HG03103 (cell line): ENCODE results near the gene ZNF460.

ENCODE experiments used
- ATAC-seq: cut with Tn5 transposase; IDR thresholded peaks from one replicate; pipeline ENCODE4 v1.9.1; 2021; ENCODE audit warnings: low read depth; ENCODE audit not compliant: unreplicated experiment

Gene ZNF460

GRCh38 chr19:57279418-57280164, 694 bp upstream of the ZNF460 start:
- peak; percentile 60 for ATAC-seq

GRCh38 chr19:57280962-57281400, 696 bp downstream of the ZNF460 start:
- ATAC-seq = no peak

GRCh38 chr19:57282011-57282643, 1.8 kb downstream of the ZNF460 start:
- no peak for ATAC-seq

- ATAC-seq = no peak
These were observed 8.1 kb downstream of the ZNF460 start for GRCh38 chr19:57288373-57288772.

- ATAC-seq = no peak
These were observed 10.7 kb downstream of the ZNF460 start for GRCh38 chr19:57290970-57291369.

- no peak for ATAC-seq
These were observed 12.3 kb downstream of the ZNF460 start for GRCh38 chr19:57292547-57292946.

GRCh38 chr19:57293719-57294118, 13.4 kb downstream of the ZNF460 start:
- no peak for ATAC-seq

GRCh38 chr19:57302020-57302465, 21.8 kb downstream of the ZNF460 start:
- no peak for ATAC-seq

GRCh38 chr19:57302727-57303401, 22.6 kb downstream of the ZNF460 start:
- no peak for ATAC-seq

- ATAC-seq = no peak
These were observed 24.8 kb downstream of the ZNF460 start for GRCh38 chr19:57305056-57305455.

GRCh38 chr19:57308514-57308913, 28.2 kb downstream of the ZNF460 start:
- ATAC-seq = no peak

GRCh38 chr19:57310792-57311191, 30.5 kb downstream of the ZNF460 start:
- no peak for ATAC-seq

GRCh38 chr19:57314146-57314545, 33.9 kb downstream of the ZNF460 start:
- ATAC-seq = no peak

- no peak for ATAC-seq
These were observed 37.2 kb downstream of the ZNF460 start for GRCh38 chr19:57317503-57317902.

- ATAC-seq = no peak
These were observed 39.5 kb downstream of the ZNF460 start for GRCh38 chr19:57319869-57320179.

GRCh38 chr19:57320180-57321084, 40.1 kb downstream of the ZNF460 start, which contains the start of gene ZNF543:
Gene ZNF543, plus strand, starts transcription at chr19:57320472. Its CDS starts 382 bp downstream, at chr19:57320854.
- peak; percentile 93 for ATAC-seq

GRCh38 chr19:57321116-57321515, 40.8 kb downstream of the ZNF460 start:
- ATAC-seq = no peak

GRCh38 chr19:57321751-57322150, 41.5 kb downstream of the ZNF460 start:
- no peak for ATAC-seq

GRCh38 chr19:57324992-57325391, 44.7 kb downstream of the ZNF460 start:
- ATAC-seq = no peak

GRCh38 chr19:57327993-57328392, 47.7 kb downstream of the ZNF460 start:
- ATAC-seq = no peak

- no peak for ATAC-seq
These were observed 53.9 kb downstream of the ZNF460 start for GRCh38 chr19:57334191-57334590.
